Fibroblast of peridontal ligament (primary cell): ENCODE data around the gene ADAMTS2.
"Not testable (repeated sequence)": the region's sequence is repeated elsewhere in the genome, so short reads cannot be mapped to it uniquely, and the experiment has no call there.

ENCODE experiments used
- DNase-seq: peaks from one replicate; pipeline ENCODE4 v3.0.0-alpha.2; 2010; ENCODE audit errors: extremely low read depth

The ADAMTS2 gene

DNA sequence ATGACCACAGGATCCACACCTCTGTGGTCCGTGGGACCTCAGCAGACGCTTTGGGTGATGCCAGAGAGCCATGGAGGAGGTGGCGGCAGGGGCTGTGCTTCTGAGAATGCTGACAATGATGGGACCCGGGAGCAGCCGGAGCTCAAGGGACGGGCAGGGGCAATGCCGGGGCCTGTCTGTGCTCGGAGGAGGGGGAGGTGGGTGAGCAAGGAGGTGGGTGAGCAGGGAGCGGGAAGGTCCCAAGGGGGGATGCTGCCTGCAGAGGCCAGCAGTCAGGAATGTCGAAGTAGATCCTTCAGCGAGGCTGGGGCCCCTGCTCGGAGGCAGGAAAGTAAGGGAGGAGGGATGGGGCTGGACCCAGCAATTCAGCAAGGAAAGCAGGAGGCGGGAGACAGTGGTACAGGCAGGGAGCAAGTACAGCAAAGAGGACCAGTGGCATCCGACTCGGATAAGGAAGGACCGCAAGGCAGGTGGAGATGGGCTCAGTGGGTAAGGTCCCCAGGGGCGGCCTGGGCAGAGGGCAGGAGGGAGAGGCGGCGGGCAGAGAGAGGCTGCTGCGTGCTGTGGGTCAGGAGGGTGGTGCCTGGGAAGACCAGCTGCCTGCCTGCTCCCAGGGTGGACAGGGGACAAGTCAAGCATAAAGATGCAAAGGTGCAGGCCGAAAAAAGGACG is 49.0 kb downstream of the ADAMTS2 start:
- no peak for DNase-seq

DNA sequence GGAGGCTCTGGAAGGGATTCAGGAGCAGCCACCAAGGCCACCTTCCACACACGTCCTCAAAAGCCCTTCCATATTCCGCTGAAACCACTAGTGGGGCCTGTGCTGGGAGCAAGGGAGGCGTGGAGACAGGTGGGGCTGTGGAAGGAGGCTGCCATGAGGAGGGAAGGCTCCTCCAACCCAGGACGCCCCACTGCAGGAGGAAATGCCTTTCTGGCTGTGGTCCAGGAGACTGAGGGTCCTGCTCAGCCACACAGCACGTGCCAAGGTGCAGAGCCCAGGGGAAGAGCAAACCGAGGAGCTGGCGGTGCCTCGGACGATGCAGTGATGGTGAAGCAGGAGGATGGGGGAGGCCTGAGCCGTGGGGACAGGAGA is 49.5 kb downstream of the ADAMTS2 start:
- DNase-seq: no peak

DNA sequence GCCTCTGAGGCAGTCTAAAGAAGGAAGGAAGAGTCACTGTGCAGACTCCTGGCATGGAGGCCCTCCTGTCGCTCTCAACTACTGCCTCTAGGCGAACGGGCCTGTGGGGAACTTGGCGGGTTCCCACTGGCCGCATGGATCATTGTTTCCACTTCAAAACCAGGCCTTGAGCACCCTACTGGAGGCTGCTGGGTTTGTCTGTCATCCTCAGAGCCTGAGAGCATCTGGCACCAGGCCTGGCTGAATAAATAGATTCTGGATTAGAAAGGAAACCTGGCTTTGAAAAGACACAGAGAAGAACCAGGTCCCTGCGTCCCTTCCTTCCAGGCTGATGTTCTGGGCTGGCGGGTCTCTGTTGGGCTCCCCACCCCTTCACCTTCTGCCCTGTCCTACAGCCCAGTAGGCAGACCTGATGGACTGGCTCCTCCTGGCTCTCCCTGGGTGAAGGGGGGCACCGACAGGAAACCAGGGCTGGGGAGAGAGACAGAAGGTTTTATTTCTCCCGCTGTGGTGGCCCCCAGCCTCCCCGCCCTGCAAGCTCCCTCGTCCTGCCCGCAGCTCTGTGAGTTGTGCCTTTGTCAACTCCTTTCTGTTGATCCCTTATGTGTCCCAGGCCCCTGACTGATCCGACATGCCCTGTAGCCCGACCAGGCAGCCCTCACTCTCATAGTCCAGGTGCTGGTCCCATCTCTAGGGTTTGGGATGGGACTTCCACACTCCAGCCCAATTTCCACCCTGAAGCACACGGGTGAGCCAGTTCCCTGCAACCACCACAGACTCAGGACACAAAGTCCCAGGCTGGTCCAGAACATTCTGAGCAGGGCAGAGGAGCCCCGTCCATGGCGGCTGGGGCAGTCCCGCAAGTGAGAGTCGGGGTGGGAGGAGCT is 50.1 kb downstream of the ADAMTS2 start:
- DNase-seq: no peak

DNA sequence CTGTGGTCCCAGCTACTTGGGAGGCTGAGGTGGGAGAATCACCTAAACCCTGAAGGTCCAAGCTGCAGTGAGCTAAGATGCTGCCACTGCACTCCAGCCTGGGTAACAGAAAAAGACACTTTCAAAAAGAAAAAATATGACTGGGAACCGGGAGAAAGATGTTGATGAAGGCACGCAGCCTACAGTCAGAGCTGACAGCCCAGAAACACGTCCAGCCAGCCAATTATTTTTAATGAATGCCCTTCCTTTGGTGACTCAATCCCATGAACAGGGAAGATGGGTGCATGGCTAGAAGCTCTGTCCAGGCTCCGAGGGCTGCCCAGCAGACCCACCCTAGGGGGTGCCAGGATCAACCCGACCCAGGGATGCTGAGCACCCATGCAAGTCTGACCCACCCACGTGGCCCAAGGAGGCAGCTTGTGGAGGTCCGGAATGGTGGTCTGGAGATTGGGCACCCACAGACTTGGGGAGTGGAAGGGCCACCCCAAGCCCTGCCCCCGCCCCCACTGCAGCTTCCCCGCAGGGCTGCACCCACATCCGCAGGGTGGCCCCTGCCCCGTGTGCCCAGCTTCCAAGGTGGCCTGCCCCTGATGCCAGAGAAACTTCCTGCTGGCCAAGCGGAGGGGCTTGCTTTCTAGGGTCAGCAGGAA is 51.0 kb downstream of the ADAMTS2 start:
- DNase-seq: no peak

DNA sequence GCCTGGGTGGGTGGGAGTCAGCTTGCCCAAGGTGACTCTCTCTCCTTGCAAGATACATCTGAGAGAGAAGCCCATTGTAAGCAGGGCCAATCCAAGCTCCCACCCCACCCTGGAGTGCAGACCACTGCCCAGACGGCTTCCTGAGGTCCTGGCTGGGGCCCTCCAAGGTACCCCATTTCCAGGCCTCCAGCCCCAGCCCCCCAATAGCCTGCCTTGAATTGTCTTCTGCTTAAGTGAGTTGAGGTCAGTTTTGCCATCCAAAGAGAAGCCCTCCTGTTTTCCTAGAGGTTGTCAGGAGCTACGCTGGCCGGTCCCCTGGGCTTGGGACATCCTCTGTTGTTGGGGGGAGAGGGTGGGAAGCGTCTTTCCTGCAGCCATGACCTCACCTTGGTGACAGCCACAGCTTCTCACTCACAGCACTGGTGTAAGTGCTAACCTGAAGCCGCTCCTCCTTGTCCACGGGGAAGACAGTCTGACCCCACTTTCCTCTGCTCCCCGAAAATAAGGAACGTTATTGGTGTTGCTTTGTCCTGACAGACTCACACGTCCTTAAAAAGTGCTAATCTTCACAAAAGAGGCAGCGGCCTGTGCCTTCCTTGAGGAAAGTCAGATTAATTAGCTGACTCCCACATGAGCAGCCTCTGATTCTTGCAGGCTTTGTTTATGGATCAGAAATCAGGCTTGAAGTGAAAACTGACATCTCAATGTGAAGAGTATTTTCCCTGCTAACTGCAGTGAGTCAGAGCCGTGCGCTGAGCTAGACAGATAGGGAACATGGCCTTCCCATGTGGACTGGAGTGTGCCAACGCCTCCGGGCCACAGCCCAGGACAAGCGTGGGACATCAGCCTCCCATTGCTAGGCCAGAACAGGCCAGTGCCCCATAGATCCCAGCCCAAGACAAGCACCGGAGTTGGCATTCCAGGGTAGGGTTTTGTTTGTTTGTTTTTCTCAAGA is 52.3 kb downstream of the ADAMTS2 start:
- DNase-seq: no peak

DNA sequence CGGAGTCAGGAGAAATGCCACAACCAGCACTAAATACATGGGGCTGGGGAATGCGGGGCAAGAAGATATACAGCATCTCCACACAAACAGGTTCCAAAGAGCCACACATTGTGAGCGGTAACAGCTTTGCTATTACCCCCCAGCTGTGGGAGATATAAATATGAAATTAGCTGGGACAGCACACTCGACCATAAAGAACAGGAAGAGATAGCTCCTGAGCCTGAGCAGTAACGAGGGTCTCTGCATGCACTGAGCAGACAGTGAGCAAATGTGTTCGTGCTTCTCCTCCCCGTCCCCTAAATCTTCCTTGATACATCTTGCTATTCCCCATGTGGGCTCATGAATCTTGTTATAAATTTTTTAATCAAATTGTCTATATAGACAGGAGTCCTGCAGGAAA is 53.1 kb downstream of the ADAMTS2 start:
- no peak for DNase-seq

DNA sequence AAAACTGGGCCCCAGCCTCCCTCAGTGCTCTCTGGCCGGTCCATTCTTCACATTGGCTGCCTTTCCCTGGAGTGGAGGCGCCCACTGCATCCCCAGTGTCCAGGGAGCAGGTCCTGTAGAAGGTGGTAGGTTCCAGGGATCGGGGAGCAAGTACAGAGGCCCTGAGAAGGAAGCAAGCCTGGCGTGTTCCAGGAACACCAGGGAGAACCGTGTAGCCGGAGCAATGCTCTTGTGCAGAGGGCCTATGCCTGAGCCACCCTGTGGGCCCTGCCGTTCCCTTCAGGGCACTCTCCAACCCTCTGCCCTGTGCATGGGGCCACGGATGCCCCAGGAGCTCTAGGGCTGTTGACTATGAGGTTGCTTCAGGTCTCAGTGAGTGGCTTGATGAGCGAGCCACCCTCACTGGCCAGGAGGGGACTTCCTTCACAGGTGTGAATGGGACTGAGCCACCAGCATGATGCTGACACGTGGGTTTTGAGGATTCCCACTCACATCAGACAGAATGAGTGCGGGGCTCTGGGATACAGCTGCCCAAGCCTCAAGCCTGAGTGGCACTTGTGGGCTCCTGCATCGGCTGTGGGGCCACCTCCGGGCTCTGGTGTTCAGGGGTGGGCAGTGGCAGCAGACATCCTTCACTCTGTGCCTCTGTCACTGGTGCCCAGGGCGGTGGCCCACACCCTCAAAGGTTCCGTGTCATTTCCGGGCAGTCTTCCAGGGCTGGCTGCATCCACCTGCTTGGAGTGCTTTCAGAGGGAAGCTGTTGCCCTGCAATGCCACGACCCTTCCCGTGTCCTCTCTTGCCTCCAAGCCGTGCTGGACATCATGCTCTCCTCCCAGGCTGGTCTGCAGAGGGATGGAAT is 54.4 kb downstream of the ADAMTS2 start:
- DNase-seq: no peak

DNA sequence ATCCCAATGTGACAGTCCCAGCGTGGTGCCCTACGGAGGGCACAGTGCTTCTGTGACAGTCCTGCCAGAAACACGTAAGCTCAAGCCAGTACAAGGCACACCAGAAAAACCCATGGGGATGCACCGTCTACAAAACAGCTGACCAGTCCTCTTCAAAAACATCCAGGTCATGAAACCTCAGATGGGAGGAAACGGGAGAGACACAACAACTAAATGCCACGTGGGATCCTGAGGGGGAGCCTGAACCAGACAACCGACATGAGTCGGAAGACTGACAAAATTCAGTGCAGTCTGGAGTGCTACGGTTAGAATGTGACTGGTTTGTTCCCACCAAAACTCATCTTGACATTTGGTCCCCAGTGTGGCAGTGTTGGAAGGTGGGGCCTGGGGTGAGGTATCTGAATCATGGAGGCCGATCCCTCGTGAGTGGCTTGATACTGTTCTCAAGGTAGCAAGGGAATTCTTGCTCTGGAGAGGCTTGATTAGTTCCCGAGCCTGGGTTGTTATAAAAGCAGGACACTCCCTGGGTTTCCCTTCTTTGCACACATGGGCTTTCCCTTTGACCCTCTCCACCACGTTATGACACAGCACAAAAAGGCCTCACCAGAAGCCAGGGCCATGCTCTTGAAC is 55.4 kb downstream of the ADAMTS2 start:
- DNase-seq: no peak

DNA sequence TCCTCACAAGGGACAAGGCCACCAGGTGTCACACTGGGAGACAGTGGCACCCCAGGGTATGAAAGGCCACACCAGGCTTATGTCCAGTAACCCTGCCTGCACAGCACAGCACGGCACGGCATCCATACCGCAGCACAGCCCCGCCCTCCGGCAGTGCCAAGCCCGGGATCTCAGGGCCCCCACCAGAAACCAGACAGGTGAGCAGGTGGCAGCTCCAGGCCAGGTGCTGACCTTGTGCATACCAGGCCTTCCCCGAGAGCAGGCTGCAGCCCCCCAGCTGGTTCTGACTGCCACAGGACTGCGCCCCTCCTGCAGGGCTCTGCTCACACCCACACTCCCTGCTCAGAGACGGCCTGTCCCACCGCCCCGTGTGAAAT is 56.5 kb downstream of the ADAMTS2 start:
- DNase-seq: no peak

DNA sequence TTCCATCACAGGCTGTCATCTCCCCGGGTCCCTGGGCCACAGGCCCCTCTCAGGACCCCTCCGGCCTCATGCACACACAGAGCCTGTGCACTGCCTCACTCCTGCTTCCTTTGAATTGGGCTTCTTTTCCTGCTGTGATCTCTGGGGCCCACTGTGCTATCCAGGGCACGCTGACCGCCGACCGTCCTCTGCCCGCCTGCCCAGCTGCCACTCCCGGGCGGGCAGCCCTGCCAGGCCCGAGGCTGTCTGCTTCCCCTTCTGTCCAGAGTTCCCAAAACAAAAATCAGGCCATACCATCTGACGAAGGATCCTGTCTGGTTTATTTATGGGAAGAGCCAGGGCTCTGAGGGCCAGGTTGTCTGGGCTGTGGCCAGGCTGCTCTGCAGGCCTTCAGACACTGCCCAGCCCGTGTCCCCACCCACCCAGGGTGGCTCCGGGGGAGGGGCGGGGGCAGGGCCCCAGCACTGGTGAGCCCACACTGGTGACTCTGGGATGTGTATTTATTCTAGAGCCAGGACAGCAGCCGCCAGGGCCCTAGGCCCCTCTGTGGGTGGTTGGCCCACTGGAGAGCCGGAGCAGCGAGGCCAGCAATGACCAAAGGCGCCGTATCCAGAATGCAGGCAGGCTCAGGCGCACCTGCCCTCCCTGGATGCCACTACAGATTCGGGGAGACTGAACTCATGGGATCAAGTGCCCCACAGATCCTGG is 57.0 kb downstream of the ADAMTS2 start:
- no peak for DNase-seq

DNA sequence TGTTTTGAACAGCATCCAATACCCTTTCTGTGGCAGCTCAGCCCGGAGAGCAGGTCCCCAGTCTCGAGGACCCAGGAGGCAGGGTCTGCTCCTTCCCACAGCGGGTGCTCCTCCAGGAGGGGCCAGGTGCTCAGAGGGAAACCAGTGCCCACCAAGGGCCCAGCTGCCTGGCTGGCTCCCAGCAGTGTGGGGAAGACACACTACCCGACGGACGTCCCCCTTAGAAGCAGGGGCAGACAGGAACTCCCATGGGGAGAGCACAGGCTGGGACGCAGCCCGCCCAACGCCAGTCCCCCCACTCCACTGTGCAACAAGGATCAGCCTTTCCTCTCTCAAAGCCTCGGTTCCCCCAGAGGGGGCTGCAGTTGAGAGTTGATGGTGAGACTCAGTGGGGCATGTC is 57.6 kb downstream of the ADAMTS2 start:
- DNase-seq: no peak

DNA sequence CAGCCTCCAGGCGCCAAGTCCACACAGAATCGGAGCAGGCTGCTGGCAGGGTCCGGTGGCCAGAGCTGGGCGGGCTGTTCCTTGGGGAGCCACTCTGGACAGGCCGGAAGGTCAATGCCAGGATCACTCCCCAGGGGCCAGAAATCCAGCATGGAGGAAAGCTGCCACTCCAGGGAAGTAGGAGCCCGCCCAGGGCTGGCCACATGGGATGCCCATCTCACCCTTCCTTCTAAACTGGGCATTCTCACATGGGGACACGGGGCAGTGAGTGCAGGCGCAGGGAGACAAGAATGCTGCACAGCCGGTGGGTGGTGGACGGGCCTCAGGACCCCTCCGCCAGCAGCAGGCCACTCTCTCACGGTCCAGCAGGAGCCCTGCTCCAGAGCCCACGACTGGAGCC is 58.2 kb downstream of the ADAMTS2 start:
- DNase-seq: no peak

DNA sequence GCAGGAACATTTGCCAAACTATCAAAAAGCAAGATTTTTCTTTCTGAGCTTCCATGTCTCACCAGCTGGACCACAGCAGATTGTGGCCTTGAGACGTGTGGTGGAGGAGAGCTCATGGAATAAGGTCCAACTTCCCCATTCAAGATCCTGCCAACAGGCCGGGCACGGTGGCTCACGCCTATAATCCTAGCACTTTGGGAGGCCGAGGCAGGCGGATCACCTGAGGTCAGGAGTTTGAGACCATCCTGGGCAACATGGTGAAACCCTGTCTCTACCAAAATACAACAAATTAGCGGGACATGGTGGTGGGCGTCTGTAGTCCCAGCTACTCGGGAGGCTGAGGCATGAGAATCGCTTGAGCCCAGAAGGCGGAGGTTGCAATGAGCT is 59.5 kb downstream of the ADAMTS2 start:
- not testable (repeated sequence) for DNase-seq

DNA sequence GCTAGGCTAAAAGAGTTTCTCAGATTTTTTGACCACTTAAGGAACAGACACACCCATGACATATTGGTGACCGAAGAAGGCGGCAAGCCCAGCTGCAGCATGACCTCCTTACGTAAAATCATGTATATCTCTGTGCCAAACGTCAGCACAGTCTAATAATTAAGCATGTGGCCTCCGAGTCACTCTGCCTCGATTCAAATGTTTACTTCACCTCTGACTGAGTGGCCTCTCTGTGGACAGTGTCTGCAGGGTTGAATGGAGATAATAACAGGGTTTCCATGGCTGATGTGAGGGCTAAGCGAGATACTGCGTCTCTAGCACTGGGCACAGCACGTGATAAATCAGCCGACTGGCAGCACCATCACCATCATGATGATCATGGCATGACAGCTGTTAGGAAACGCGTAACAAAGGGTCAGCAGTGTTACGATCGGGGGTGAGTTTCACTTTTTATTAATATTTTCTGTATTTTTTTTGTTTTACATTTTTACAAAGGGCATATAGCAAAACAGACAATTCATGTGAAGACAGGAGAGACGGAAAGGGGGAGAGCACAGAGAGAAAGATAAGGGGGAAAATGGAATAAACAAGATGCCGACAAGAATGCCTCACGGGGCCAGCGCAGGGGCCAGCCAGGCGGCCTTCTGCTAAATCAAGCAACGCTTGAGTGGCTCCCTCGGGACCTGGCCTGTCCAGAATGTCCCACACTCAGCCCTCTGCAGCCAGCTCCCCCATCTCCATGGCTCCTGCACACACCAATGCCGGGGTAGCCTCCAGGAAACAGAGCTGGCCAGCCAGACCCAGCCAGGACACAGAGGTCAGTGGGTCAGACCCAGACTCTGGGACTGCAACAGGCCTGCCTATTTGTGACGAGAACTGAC is 60.3 kb downstream of the ADAMTS2 start:
- no peak for DNase-seq

DNA sequence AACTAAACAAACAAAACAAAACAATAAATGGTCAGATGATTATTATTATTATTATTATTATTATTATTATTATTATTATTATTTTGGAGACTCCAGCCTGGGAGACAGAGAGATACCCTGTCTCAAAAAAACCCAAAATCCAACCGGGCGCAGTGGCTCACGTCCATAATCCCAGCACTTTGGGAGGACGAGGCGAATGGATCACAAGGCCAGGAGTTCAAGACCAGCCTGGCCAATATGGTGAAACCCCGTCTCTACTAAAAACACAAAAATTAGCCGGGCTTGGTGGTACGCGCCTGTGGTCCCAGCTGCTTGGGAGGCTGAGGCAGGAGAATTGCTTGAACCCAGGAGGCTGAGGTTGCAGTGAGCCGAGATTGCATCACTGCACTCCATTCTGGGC is 61.4 kb downstream of the ADAMTS2 start:
- not testable (repeated sequence) for DNase-seq

DNA sequence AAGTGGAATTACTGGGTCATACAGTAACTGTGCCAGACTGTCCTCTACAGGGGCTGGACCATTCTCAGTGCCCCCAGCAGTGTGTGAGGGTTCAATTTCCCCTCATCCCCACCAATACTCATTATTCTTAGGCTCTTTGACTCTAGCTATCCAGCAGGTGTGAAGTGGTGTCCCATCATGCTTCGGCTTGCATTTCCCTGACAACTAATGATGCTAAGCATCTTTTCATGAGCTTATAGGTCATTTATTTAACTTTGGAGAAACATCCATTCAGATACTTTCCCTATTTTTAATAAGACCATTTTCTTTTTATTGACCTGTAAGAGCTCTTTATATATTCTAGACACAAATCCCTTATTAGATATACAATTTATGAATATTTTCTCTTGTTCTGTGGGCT is 63.6 kb downstream of the ADAMTS2 start:
- no peak for DNase-seq

DNA sequence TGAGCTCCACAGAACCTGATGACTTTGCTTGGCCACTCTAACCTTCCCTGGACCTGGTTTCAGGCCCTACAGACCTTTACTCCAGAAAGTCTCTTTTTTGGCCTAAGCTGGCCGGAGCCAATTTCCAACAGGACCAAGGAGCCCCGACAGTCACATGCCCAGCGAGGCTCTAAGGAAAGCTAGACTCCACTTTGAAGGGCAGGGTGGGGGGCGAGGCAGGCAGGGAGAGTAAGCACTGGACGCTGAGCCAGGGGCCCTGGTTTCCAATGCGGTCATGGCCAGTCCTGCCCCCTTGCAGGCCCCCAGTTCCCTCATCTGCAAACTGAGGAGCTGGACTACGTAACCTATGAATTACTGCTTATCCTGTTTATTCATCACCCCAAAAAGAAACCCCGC is 65.2 kb downstream of the ADAMTS2 start:
- no peak for DNase-seq

DNA sequence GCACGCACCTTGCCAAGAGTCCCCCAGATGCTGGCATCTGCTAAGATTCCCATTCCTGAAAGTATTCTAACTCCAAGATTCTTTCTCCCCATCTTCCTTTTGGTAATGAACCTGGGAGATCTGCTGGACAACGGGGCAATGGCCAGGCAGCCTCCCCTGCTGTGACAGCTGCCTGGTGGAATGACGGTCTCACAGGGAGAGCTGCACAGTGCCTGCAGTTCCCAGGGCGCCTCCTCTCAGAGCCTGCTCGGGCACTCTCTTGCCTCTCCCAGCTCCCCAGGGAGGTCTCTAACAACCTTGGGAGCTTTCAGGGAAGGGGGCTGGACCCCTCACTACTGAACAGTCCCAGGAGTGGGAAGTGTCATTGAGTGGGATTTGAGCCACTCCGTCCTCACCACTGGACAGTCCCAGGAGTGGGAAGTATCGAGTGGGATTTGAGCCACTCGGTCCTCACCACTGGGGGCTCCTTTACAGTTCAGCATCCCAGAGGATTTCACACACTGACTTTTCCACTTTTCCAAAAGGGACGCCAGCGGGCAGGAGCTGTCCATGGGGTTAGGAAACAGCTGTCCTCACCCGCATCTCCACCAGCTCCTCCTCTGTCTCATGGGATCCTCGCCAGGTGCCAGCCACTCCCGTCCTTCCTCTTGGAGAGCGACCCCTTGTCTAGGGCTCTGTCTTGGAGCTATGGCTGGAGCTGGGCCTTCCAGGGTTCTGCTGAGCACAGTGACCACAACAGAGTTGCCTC is 65.7 kb downstream of the ADAMTS2 start:
- no peak for DNase-seq
